Kidney epithelial cell (primary cell): ENCODE measurements around the gene GPR32. TPM values are rescaled to one million over a fixed set of nuclear protein-coding genes. Genes with fewer than 3 reads are reported as not detected.

Experiments
- DNase-seq: peaks from one replicate; pipeline ENCODE4 v3.0.0-alpha.2; 2010; ENCODE audit warnings: low read depth
- H3K27me3 ChIP-seq: 2 replicates; pipeline ENCODE4 v1.6.0; 2011; ENCODE audit warnings: low read length; ENCODE audit not compliant: control insufficient read depth, insufficient read depth
- H3K36me3 ChIP-seq: 2 replicates; pipeline ENCODE4 v1.5.1; 2011; ENCODE audit warnings: low read length; ENCODE audit not compliant: control insufficient read depth, insufficient read depth
- H3K4me3 ChIP-seq: 2 replicates; pipeline ENCODE4 v1.5.1; 2011; ENCODE audit warnings: low read depth, mild to moderate bottlenecking, control low read depth, low read length
- CTCF ChIP-seq: IDR thresholded peaks from 2 replicates; pipeline ENCODE4 v1.5.1; 2011; ENCODE audit warnings: mild to moderate bottlenecking, moderate library complexity, low read length, control low read depth, inconsistent platforms; ENCODE audit not compliant: insufficient read depth, poor library complexity, severe bottlenecking
- total RNA-seq: library from RNA; depleted of rRNA; stranded (reverse); fragments of >200 nt; gene quantifications from 2 replicates; pipeline ENCODE4 v1.2.3, GENCODE V29; 2015

GPR32 gene
- total RNA-seq, 1 donor from 2014 or later: not detected

- H3K4me3 ChIP-seq: no peak overlapping the region
- peaks cover 48% of the 10 kb centered on the region for H3K27me3 ChIP-seq
- DNase-seq: no peak
- TF ChIP-seq CTCF: no peak
- H3K36me3 ChIP-seq: no peaks in the 10 kb centered on the region
Measured at GRCh38 chr19:50820549-50821247, 50.4 kb downstream of the GPR32 start.

- Histone ChIP-seq H3K36me3 (no peaks in the 10 kb centered on the region), H3K27me3 (peaks cover 48% of the 10 kb centered on the region), H3K4me3 (no peak overlapping the region)
- no peak for DNase-seq
- TF ChIP-seq CTCF: no peak
Measured at GRCh38 chr19:50821248-50821612, 51.0 kb downstream of the GPR32 start.

Other genes with a start within 250 kb of the GPR32 start
- 9.2 and 9.3 TPM in 2 replicates for gene LRRC4B, start 202.0 kb upstream of the GPR32 start, total RNA-seq
- gene SYT3, start 130.6 kb upstream of the GPR32 start, total RNA-seq: 0.29 and 0.55 TPM in 2 replicates
- gene C19orf81, start 121.0 kb upstream of the GPR32 start, total RNA-seq: 4.4 and 16.5 TPM in 2 replicates
- gene SHANK1, start 50.7 kb upstream of the GPR32 start, total RNA-seq: 1.2 and 1.6 TPM in 2 replicates
- 6.0 and 12.4 TPM in 2 replicates for gene CLEC11A, start 47.1 kb upstream of the GPR32 start, total RNA-seq
- gene ACP4, start 20.0 kb downstream of the GPR32 start, total RNA-seq: not detected in 2 replicates
- gene KLK1, start 53.3 kb downstream of the GPR32 start, total RNA-seq: not detected in 2 replicates
- not detected in 2 replicates for gene KLK15, start 63.1 kb downstream of the GPR32 start, total RNA-seq
- gene KLK3, start 84.5 kb downstream of the GPR32 start, total RNA-seq: not detected in 2 replicates
- 0.96 TPM in 1 of 2 replicates, not detected in the other for gene KLK2, start 103.0 kb downstream of the GPR32 start, total RNA-seq
- not detected in 2 replicates for gene KLK4, start 140.9 kb downstream of the GPR32 start, total RNA-seq
- 10.8 and 11.3 TPM in 2 replicates for gene KLK5, start 182.6 kb downstream of the GPR32 start, total RNA-seq
- gene KLK6, start 199.1 kb downstream of the GPR32 start, total RNA-seq: 33.5 and 39.9 TPM in 2 replicates
- 18.7 and 18.8 TPM in 2 replicates for gene KLK7, start 213.5 kb downstream of the GPR32 start, total RNA-seq
- gene KLK8, start 231.1 kb downstream of the GPR32 start, total RNA-seq: 3.1 and 7.1 TPM in 2 replicates
- 6.7 and 9.0 TPM in 2 replicates for gene KLK10, start 249.2 kb downstream of the GPR32 start, total RNA-seq